ENCODE measurements around the gene UROC1. TPM values are rescaled to one million over a fixed set of nuclear protein-coding genes. Genes with fewer than 3 reads are reported as not detected.

The UROC1 gene
- total and polyA plus RNA-seq, 9 of the 15 experiments (the other 6 are each of a cell fraction or from before 2014, with no cell fraction given) = not detected

DNA sequence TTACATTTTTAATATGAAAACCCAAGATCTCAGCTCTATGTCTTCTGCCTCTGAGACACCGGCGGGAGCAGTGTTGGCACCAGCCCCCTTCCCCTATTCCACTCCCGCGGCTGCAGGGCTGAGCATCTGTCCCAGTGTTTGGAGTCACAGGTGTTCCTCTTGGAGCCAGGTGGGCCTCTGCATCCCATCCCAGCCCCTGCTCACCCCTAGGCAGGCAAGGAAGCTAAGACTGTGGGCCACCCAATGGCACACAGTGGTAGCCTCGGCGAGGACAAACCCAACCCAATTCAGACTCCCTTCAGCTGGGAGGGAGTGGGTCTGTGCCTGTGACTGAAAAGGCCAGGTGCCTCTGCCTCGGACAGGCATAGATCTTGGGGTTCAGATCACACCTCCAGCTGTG lies 9.4 kb upstream of the UROC1 start (continued):
- TF ChIP-seq, protein P1, sequence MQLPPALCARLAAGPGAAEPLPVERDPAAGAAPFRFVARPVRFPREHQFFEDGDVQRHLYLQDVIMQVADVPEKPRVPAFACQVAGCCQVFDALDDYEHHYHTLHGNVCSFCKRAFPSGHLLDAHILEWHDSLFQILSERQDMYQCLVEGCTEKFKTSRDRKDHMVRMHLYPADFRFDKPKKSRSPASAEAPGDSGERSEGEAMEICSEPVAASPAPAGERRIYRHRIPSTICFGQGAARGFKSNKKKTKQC (CRISPR knock-in tag; IDR thresholded peaks at IDR 0.05) = no peak

DNA sequence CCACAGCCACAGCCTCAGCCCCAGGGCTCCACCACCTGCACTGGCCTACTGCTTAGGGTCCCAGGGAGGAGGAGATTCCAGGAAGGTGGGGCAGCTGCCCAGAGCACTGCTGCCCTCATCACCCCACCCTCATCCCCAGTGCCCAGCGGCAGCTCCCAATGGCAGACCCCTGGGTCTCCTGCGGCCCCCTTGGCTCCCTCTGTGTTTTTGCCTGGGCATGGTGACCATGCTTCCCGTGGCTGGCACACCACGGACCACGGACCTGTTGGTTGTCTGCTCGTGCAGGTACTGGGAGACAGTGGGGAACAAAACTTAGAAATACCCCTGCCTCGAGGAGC lies 9.1 kb upstream of the UROC1 start:
- FAIRE-seq (no peak), DNase-seq (ENCODE audit: extremely low read depth in 1 of 4, low spot score in 3 of 4) (no peak), ATAC-seq (no peak)
- no peaks in the 10 kb centered on the region for H3K9me1 ChIP-seq (ENCODE audit: control insufficient read depth, insufficient read depth, low read length)
- H3K9ac ChIP-seq (ENCODE audit: insufficient read depth in 1 of 2, low read depth in 2 of 2, low read length in 2 of 2) = no peak overlapping the region
- peaks cover 0 to 4% of the 10 kb centered on the region in 2 experiments; a peak in 1 of 5 replicates for H3K27me3 ChIP-seq (ENCODE audit: control insufficient read depth in 2 of 2, insufficient read depth in 2 of 2, low read length in 2 of 2)
- intact Hi-C loops (cut with micrococcal nuclease) = loop anchor here (10.0 kb wide), 2 partner anchors 138 to 218 kb away; no protein-coding TSS in a partner anchor
- H3K36me3 ChIP-seq (ENCODE audit: control insufficient read depth, insufficient read depth, low read length) = no peaks in the 10 kb centered on the region
- no peak overlapping the region for H2AFZ ChIP-seq (ENCODE audit: low read depth, low read length)
- H3K4me2 ChIP-seq (ENCODE audit: insufficient read depth, low read length) = no peak overlapping the region
- no TSS peak for BruUV-seq (replicated peaks)
- ChIA-PET POLR2A (interaction anchor here (1.1 kb wide), 1 partner anchor 93 kb away, joined by 3 read pairs; no protein-coding TSS in a partner anchor), CTCF (ENCODE audit: low intra/inter-chr PET ratio) (no interaction called here)
- no peaks in the 10 kb centered on the region for H3K79me2 ChIP-seq (ENCODE audit: control insufficient read depth, insufficient read depth, low read length)
- no peaks in the 10 kb centered on the region for H3K9me3 ChIP-seq (replicated peaks; ENCODE audit: control insufficient read depth, insufficient read depth, low read depth, low read length)
- WGBS (ENCODE audit: insufficient coverage, low coverage, missing lambda C conversion rate) = 0% methylated on average over 5 of the region's 7 CpGs
- H3K27ac ChIP-seq (ENCODE audit: extremely low read depth, low read depth, low read length) = no peak overlapping the region
- in situ Hi-C loops (cut with MboI) = no loop called here
- peaks cover 0 to 12% of the 10 kb centered on the region in 2 experiments; a peak in 2 of 5 replicates for H3K4me1 ChIP-seq (replicated peaks in 1 of 2; ENCODE audit: control insufficient read depth in 2 of 2, insufficient read depth in 2 of 2, low read length in 2 of 2)
- peaks cover 3% of the 10 kb centered on the region; the same call in 1 of the 2 replicates for H4K20me1 ChIP-seq (replicated peaks; ENCODE audit: control insufficient read depth, insufficient read depth, low read length)
- H3K4me3 ChIP-seq = no peak overlapping the region
- no peak for TF ChIP-seq ZNF589 (CRISPR knock-in tag; IDR thresholded peaks at IDR 0.05; ENCODE audit: low read depth)
- no peak for TF ChIP-seq HOXB6 (CRISPR knock-in tag; IDR thresholded peaks at IDR 0.05; ENCODE audit: borderline replicate concordance)
- TF ChIP-seq, protein P2, sequence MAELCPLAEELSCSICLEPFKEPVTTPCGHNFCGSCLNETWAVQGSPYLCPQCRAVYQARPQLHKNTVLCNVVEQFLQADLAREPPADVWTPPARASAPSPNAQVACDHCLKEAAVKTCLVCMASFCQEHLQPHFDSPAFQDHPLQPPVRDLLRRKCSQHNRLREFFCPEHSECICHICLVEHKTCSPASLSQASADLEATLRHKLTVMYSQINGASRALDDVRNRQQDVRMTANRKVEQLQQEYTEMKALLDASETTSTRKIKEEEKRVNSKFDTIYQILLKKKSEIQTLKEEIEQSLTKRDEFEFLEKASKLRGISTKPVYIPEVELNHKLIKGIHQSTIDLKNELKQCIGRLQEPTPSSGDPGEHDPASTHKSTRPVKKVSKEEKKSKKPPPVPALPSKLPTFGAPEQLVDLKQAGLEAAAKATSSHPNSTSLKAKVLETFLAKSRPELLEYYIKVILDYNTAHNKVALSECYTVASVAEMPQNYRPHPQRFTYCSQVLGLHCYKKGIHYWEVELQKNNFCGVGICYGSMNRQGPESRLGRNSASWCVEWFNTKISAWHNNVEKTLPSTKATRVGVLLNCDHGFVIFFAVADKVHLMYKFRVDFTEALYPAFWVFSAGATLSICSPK (IDR thresholded peaks at IDR 0.05; ENCODE audit: borderline replicate concordance) = no peak
- no peak for TF ChIP-seq TAF7 (tag; IDR thresholded peaks at IDR 0.05)
- TF ChIP-seq, protein P3, sequence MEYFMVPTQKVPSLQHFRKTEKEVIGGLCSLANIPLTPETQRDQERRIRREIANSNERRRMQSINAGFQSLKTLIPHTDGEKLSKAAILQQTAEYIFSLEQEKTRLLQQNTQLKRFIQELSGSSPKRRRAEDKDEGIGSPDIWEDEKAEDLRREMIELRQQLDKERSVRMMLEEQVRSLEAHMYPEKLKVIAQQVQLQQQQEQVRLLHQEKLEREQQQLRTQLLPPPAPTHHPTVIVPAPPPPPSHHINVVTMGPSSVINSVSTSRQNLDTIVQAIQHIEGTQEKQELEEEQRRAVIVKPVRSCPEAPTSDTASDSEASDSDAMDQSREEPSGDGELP (CRISPR knock-in tag; IDR thresholded peaks at IDR 0.05; ENCODE audit: borderline replicate concordance) = no peak
- TF ChIP-seq GATA2 (CRISPR knock-in tag; IDR thresholded peaks at IDR 0.05) = no peak
- no peak for TF ChIP-seq MYBL2 (IDR thresholded peaks at IDR 0.05; ENCODE audit: low read depth)
- TF ChIP-seq MYBL2 (CRISPR knock-in tag; IDR thresholded peaks at IDR 0.05; ENCODE audit: borderline replicate concordance) = no peak
- TF ChIP-seq, protein P4, sequence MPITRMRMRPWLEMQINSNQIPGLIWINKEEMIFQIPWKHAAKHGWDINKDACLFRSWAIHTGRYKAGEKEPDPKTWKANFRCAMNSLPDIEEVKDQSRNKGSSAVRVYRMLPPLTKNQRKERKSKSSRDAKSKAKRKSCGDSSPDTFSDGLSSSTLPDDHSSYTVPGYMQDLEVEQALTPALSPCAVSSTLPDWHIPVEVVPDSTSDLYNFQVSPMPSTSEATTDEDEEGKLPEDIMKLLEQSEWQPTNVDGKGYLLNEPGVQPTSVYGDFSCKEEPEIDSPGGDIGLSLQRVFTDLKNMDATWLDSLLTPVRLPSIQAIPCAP (CRISPR knock-in tag; IDR thresholded peaks at IDR 0.05; ENCODE audit: borderline replicate concordance) = no peak
- TF ChIP-seq HDAC1 (IDR thresholded peaks at IDR 0.05) = no peak
- no peak for TF ChIP-seq BRCA1 (IDR thresholded peaks at IDR 0.05)
- no peak for TF ChIP-seq BRCA1 (CRISPR knock-in tag; IDR thresholded peaks at IDR 0.05)
- no peak for TF ChIP-seq BMI1 (IDR thresholded peaks at IDR 0.05; ENCODE audit: low read length)
- TF ChIP-seq PHTF2 (CRISPR knock-in tag; IDR thresholded peaks at IDR 0.05) = no peak
